MCF 10A (cell line): ENCODE results near the gene GRIK3. TPM values are rescaled to one million over a fixed set of nuclear protein-coding genes. Genes with fewer than 3 reads are reported as not detected.

ENCODE experiments used
- BruUV-seq: library from RNA; stranded (reverse); fragments of 400-500 nt; replicated peaks from 2 replicates; lab custom pipeline; 2021; lab: Mats Ljungman, UMichigan
- CTCF ChIA-PET: fragments of 300-600 bp; sonication (Branson Sonifier 250); formaldehyde crosslinking; extraction: SDS; loops from one replicate; lab custom pipeline; 2021; ENCODE audit warnings: antibody characterized with exemption, inconsistent platforms; lab: Yijun Ruan, JAX
- POLR2A ChIA-PET: fragments of 300-600, 350-650 bp; sonication (Branson Sonifier 250); formaldehyde crosslinking; extraction: SDS; loops from one replicate; lab custom pipeline; 2020; ENCODE audit warnings: antibody characterized with exemption, inconsistent platforms; lab: Yijun Ruan, JAX
- DNase-seq: peaks from one replicate; pipeline ENCODE4 v3.0.0-alpha.2; 2018; ENCODE audit not compliant: unreplicated experiment
- H3K27ac Mint-ChIP-seq: one replicate; pipeline ENCODE4 v1.8.0; 2022; ENCODE audit warnings: mild to moderate bottlenecking, low read depth, mixed read lengths; ENCODE audit not compliant: unreplicated experiment
- H3K27me3 Mint-ChIP-seq: one replicate; pipeline ENCODE4 v1.8.0; 2022; ENCODE audit warnings: mixed read lengths; ENCODE audit not compliant: insufficient read depth, unreplicated experiment
- H3K36me3 Mint-ChIP-seq: one replicate; pipeline ENCODE4 v1.8.0; 2022; ENCODE audit warnings: mild to moderate bottlenecking, moderate library complexity, mixed read lengths; ENCODE audit not compliant: insufficient read depth, unreplicated experiment
- H3K4me1 Mint-ChIP-seq: one replicate; pipeline ENCODE4 v1.8.0; 2022; ENCODE audit warnings: mixed read lengths; ENCODE audit not compliant: insufficient read depth, unreplicated experiment
- H3K4me3 Mint-ChIP-seq: one replicate; pipeline ENCODE4 v1.8.0; 2022; ENCODE audit warnings: mild to moderate bottlenecking, moderate library complexity, mixed read lengths; ENCODE audit not compliant: unreplicated experiment
- H3K9me3 Mint-ChIP-seq: one replicate; pipeline ENCODE4 v1.8.0; 2022; ENCODE audit warnings: mixed read lengths; ENCODE audit not compliant: unreplicated experiment
- CTCF ChIP-seq: fragments of 200-600 bp; IDR thresholded peaks from one replicate; pipeline ENCODE4 v1.8.0; 2022; ENCODE audit warnings: antibody characterized with exemption, mild to moderate bottlenecking; ENCODE audit not compliant: unreplicated experiment
- intact Hi-C: fragments of 100-400 bp; cut with micrococcal nuclease; formaldehyde crosslinking; loops from 2 replicates; pipeline ENCODE4 v1.14.1; 2022
- total RNA-seq: library from RNA; stranded (reverse); gene quantifications from 2 replicates; pipeline ENCODE4 v1.2.3, GENCODE V29; 2022

Gene GRIK3
- total RNA-seq, 1 experiment from 2014 or later: not detected

- BruUV-seq: no TSS peak
- H3K9me3 Mint-ChIP-seq: no peaks in the 10 kb centered on the region
Measured at GRCh38 chr1:36866169-36866814, 168.0 kb downstream of the GRIK3 start.

GRCh38 chr1:36865602-36865900 is 168.8 kb downstream of the GRIK3 start:
- no peak for DNase-seq
- H3K27ac Mint-ChIP-seq: no peak overlapping the region
- CTCF ChIA-PET: no interaction called here
- H3K9me3 Mint-ChIP-seq: no peaks in the 10 kb centered on the region
- POLR2A ChIA-PET: no interaction called here
- no peak overlapping the region for H3K4me3 Mint-ChIP-seq
- intact Hi-C loops: no loop called here
- no peaks in the 10 kb centered on the region for H3K4me1 Mint-ChIP-seq
- no TSS peak for BruUV-seq
- H3K27me3 Mint-ChIP-seq: no peaks in the 10 kb centered on the region
- TF ChIP-seq CTCF: no peak
- no peaks in the 10 kb centered on the region for H3K36me3 Mint-ChIP-seq

More at GRCh38 chr1:36866169-36866814, 168.0 kb downstream of the GRIK3 start:
- ChIA-PET POLR2A (no interaction called here), CTCF (interaction anchor here (0.6 kb wide), 1 partner anchor 102 kb away, joined by 5 read pairs; no protein-coding TSS in a partner anchor)
- no peak for TF ChIP-seq CTCF
- intact Hi-C loops: no loop called here
- H3K27ac Mint-ChIP-seq: no peak overlapping the region
- H3K27me3 Mint-ChIP-seq: no peaks in the 10 kb centered on the region
- no peaks in the 10 kb centered on the region for H3K36me3 Mint-ChIP-seq
- no peak overlapping the region for H3K4me3 Mint-ChIP-seq
- H3K4me1 Mint-ChIP-seq: no peaks in the 10 kb centered on the region
- no peak for DNase-seq

GRCh38 chr1:36864823-36865601 is 169.3 kb downstream of the GRIK3 start:
- H3K27ac Mint-ChIP-seq: no peak overlapping the region
- ChIA-PET CTCF (interaction anchor here (0.7 to 0.9 kb wide), 2 partner anchors 245 to 458 kb away, joined by 3 to 6 read pairs; no protein-coding TSS in a partner anchor), POLR2A (no interaction called here)
- H3K4me3 Mint-ChIP-seq: no peak overlapping the region
- DNase-seq: no peak
- no TSS peak for BruUV-seq
- no peaks in the 10 kb centered on the region for H3K4me1 Mint-ChIP-seq
- H3K36me3 Mint-ChIP-seq: no peaks in the 10 kb centered on the region
- TF ChIP-seq CTCF: no peak
- intact Hi-C loops: no loop called here
- no peaks in the 10 kb centered on the region for H3K9me3 Mint-ChIP-seq
- H3K27me3 Mint-ChIP-seq: peaks cover 2% of the 10 kb centered on the region

GRCh38 chr1:36864182-36864822 is 170.0 kb downstream of the GRIK3 start:
- ChIA-PET CTCF (interaction anchor here (0.7 to 0.9 kb wide), 2 partner anchors 245 to 459 kb away, joined by 3 to 6 read pairs; no protein-coding TSS in a partner anchor), POLR2A (no interaction called here)
- BruUV-seq: no TSS peak
- peak; percentile 11 for TF ChIP-seq CTCF
- intact Hi-C loops: no loop called here
- no peaks in the 10 kb centered on the region for H3K4me1 Mint-ChIP-seq
- no peaks in the 10 kb centered on the region for H3K9me3 Mint-ChIP-seq
- DNase-seq: no peak
- H3K27me3 Mint-ChIP-seq: peaks cover 9% of the 10 kb centered on the region
- H3K36me3 Mint-ChIP-seq: no peaks in the 10 kb centered on the region
- H3K4me3 Mint-ChIP-seq: no peak overlapping the region
- H3K27ac Mint-ChIP-seq: no peak overlapping the region
